HepG2 (cell line): ENCODE results near the gene RBCK1. TPM values are rescaled to one million over a fixed set of nuclear protein-coding genes. Genes with fewer than 3 reads are reported as not detected.

Source experiments
- ATAD3A ChIP-seq: sonication (generic); formaldehyde crosslinking; IDR thresholded peaks from 2 replicates; pipeline ENCODE4 v1.4.0; 2020; ENCODE audit warnings: missing genetic modification reagents
- DRAP1 ChIP-seq: IDR thresholded peaks from 2 replicates; pipeline ENCODE4 v1.6.1; 2016; ENCODE audit warnings: missing genetic modification reagents, missing compliant biosample characterization
- IKZF5 ChIP-seq: IDR thresholded peaks from 2 replicates; pipeline ENCODE4 v1.6.1; 2018; ENCODE audit warnings: missing genetic modification reagents, mild to moderate bottlenecking, missing compliant biosample characterization
- PHF8 ChIP-seq: sonication (generic); formaldehyde crosslinking; IDR thresholded peaks from 2 replicates; pipeline ENCODE4 v1.5.0; 2020; ENCODE audit warnings: missing genetic modification reagents
- RFX1 ChIP-seq: fragments of 450-650 bp; IDR thresholded peaks from 2 replicates; pipeline ENCODE4 v1.6.1; 2017
- TEAD2 ChIP-seq: sonication (generic); formaldehyde crosslinking; IDR thresholded peaks from 2 replicates; pipeline ENCODE4 v1.9.0; 2021; ENCODE audit warnings: missing genetic modification reagents
- ZBTB25 ChIP-seq: IDR thresholded peaks from 2 replicates; pipeline ENCODE4 v1.6.1; 2018; ENCODE audit warnings: missing genetic modification reagents
- ZNF414 ChIP-seq: sonication (generic); formaldehyde crosslinking; IDR thresholded peaks from 2 replicates; pipeline ENCODE4 v1.5.0; 2020; ENCODE audit warnings: missing genetic modification reagents
- ZNF562 ChIP-seq: sonication (generic); formaldehyde crosslinking; IDR thresholded peaks from 2 replicates; pipeline ENCODE4 v1.8.0; 2022; ENCODE audit warnings: missing genetic modification reagents, borderline replicate concordance
- ZNF572 ChIP-seq: sonication (generic); formaldehyde crosslinking; IDR thresholded peaks from 2 replicates; pipeline ENCODE4 v1.5.1; 2020; ENCODE audit warnings: mild to moderate bottlenecking, missing genetic modification reagents
- ZNF609 ChIP-seq: sonication (generic); formaldehyde crosslinking; IDR thresholded peaks from 2 replicates; pipeline ENCODE4 v1.4.0; 2020; ENCODE audit warnings: mild to moderate bottlenecking, missing genetic modification reagents, borderline replicate concordance
- ZNF660 ChIP-seq: sonication (generic); formaldehyde crosslinking; IDR thresholded peaks from 2 replicates; pipeline ENCODE4 v1.5.1; 2020; ENCODE audit warnings: mild to moderate bottlenecking, low read depth, missing genetic modification reagents, borderline replicate concordance
- ZNF746 ChIP-seq: sonication (generic); formaldehyde crosslinking; IDR thresholded peaks from 2 replicates; pipeline ENCODE4 v1.8.0; 2022; ENCODE audit warnings: mild to moderate bottlenecking, missing genetic modification reagents
- ZNF788 ChIP-seq: sonication (generic); formaldehyde crosslinking; IDR thresholded peaks from 2 replicates; pipeline ENCODE4 v1.5.0; 2020; ENCODE audit warnings: mild to moderate bottlenecking, missing genetic modification reagents, borderline replicate concordance
- polyA plus RNA-seq, 8 experiments: library from polyadenylated mRNA; depleted of rRNA in 3 of 8; stranded (reverse) in 7 of 8; unstranded in 1 of 8; fragments of >200 nt; fragmentation: Illumina TruSeq in 4 of 8; extraction: Trizol in 4 of 8; gene quantifications; 2 replicates each; pipeline versions ENCODE4 v1.2.1 to v1.2.3, GENCODE V29; 2011 to 2016; ENCODE audit warnings: low read depth in 4 of 8, missing spikeins in 1 of 8, mixed read lengths in 1 of 8; ENCODE audit not compliant: insufficient read depth in 1 of 8
- total RNA-seq, 5 experiments: library from RNA; depleted of rRNA; stranded (reverse); fragments of >200 nt; fragmentation: Illumina TruSeq; extraction: Trizol; gene quantifications; 2 replicates each; pipeline ENCODE4 v1.2.3, GENCODE V29; 2016; ENCODE audit warnings: low read depth in 1 of 5
- TF ChIP-seq, protein P1 (sequence below): sonication (generic); formaldehyde crosslinking; IDR thresholded peaks from 2 replicates; pipeline ENCODE4 v1.9.0; 2022; ENCODE audit warnings: low read depth, missing genetic modification reagents
- TF ChIP-seq, protein P2 (sequence below): sonication (generic); formaldehyde crosslinking; IDR thresholded peaks from 2 replicates; pipeline ENCODE4 v1.8.1; 2023; ENCODE audit warnings: missing genetic modification reagents, inconsistent platforms, borderline replicate concordance
- TF ChIP-seq, protein P3 (sequence below): sonication (generic); formaldehyde crosslinking; IDR thresholded peaks from 2 replicates; pipeline ENCODE4 v1.4.0; 2020; ENCODE audit warnings: mild to moderate bottlenecking, missing genetic modification reagents

The RBCK1 gene
- total and polyA plus RNA-seq, 2 of the 13 experiments (the other 11 are each of a cell fraction or from before 2014, with no cell fraction given): 149 to 215 TPM

DNA sequence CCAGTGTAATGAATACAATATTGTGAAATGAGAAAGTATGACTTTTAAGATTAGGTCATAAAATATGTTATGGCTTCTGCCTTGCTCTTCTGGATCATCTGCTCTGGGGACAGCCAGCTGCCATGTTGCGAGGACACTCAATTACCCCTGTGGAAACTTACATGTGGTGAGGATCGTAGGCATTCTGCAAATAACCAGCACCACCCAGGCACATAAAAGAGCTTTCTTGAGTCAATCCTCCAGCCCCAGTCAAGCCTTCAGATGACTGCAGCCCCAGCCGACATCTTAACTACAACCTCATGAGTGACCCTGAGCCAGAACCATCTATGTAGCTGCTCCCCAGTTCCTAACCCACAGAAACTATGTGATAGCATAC, 4.5 kb upstream of the RBCK1 start (continued):
- TF ChIP-seq ZNF609 (CRISPR knock-in tag) (no peak), TEAD2 (CRISPR knock-in tag) (no peak), ZBTB25 (CRISPR knock-in tag) (no peak), ZNF788 (CRISPR knock-in tag) (no peak), ZNF414 (CRISPR knock-in tag) (no peak), ZNF572 (CRISPR knock-in tag) (no peak), PHF8 (CRISPR knock-in tag) (no peak), ZNF746 (CRISPR knock-in tag) (no peak), ATAD3A (CRISPR knock-in tag) (no peak), IKZF5 (no peak), ZNF660 (CRISPR knock-in tag) (no peak), DRAP1 (no peak), RFX1 (no peak), ZNF562 (no peak)
- TF ChIP-seq, protein P1, sequence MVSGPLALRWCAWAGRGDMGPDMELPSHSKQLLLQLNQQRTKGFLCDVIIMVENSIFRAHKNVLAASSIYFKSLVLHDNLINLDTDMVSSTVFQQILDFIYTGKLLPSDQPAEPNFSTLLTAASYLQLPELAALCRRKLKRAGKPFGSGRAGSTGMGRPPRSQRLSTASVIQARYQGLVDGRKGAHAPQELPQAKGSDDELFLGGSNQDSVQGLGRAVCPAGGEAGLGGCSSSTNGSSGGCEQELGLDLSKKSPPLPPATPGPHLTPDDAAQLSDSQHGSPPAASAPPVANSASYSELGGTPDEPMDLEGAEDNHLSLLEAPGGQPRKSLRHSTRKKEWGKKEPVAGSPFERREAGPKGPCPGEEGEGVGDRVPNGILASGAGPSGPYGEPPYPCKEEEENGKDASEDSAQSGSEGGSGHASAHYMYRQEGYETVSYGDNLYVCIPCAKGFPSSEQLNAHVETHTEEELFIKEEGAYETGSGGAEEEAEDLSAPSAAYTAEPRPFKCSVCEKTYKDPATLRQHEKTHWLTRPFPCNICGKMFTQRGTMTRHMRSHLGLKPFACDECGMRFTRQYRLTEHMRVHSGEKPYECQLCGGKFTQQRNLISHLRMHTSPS: no peak
- TF ChIP-seq, protein P2, sequence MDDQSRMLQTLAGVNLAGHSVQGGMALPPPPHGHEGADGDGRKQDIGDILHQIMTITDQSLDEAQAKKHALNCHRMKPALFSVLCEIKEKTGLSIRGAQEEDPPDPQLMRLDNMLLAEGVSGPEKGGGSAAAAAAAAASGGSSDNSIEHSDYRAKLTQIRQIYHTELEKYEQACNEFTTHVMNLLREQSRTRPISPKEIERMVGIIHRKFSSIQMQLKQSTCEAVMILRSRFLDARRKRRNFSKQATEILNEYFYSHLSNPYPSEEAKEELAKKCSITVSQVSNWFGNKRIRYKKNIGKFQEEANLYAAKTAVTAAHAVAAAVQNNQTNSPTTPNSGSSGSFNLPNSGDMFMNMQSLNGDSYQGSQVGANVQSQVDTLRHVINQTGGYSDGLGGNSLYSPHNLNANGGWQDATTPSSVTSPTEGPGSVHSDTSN (CRISPR knock-in tag): no peak
- TF ChIP-seq, protein P3, sequence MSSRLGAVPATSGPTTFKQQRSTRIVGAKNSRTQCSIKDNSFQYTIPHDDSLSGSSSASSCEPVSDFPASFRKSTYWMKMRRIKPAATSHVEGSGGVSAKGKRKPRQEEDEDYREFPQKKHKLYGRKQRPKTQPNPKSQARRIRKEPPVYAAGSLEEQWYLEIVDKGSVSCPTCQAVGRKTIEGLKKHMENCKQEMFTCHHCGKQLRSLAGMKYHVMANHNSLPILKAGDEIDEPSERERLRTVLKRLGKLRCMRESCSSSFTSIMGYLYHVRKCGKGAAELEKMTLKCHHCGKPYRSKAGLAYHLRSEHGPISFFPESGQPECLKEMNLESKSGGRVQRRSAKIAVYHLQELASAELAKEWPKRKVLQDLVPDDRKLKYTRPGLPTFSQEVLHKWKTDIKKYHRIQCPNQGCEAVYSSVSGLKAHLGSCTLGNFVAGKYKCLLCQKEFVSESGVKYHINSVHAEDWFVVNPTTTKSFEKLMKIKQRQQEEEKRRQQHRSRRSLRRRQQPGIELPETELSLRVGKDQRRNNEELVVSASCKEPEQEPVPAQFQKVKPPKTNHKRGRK: no peak
